ENCODE measurements around the gene TXNL4A.

TXNL4A gene

GRCh38 chr18:79930020-79930642 lies 58.2 kb downstream of the TXNL4A start:
- Histone ChIP-seq H3K4me1 (peaks cover 14% of the 10 kb centered on the region), H3K4me3 (no peak overlapping the region), H3K9ac (no peak overlapping the region), H3K36me3 (peaks cover 94% of the 10 kb centered on the region), H4K20me1 (peaks cover 85% of the 10 kb centered on the region), H3K4me2 (no peak overlapping the region), H3K27me3 (no peaks in the 10 kb centered on the region), H3K27ac (no peak overlapping the region), H3K9me3 (peaks cover 49% of the 10 kb centered on the region)
- no peak for TF ChIP-seq Cebpa-rat (IDR thresholded peaks at IDR 0.05)

- no peak for TF ChIP-seq Cebpa-rat (IDR thresholded peaks at IDR 0.05)
- Histone ChIP-seq H3K4me2 (no peak overlapping the region), H3K27me3 (no peaks in the 10 kb centered on the region; the same call in 1 of the 2 replicates), H3K4me3 (no peak overlapping the region), H3K4me1 (no peaks in the 10 kb centered on the region), H3K27ac (no peak overlapping the region), H4K20me1 (peaks cover 85% of the 10 kb centered on the region), H3K9me3 (peaks cover 52% of the 10 kb centered on the region), H3K36me3 (peaks cover 96% of the 10 kb centered on the region), H3K9ac (no peak overlapping the region)
These were observed 59.8 kb downstream of the TXNL4A start for GRCh38 chr18:79928563-79928960.

- no peaks in the 10 kb centered on the region for H3K4me1 ChIP-seq
- H3K27me3 ChIP-seq, result no peaks in the 10 kb centered on the region; the same call in 1 of the 2 replicates
- H3K9me3 ChIP-seq, result peaks cover 45% of the 10 kb centered on the region
- TF ChIP-seq Cebpa-rat (IDR thresholded peaks at IDR 0.05), result no peak
- no peak overlapping the region for H3K27ac ChIP-seq
- no peak overlapping the region for H3K4me3 ChIP-seq
- H3K36me3 ChIP-seq, result peaks cover 93% of the 10 kb centered on the region
- H3K4me2 ChIP-seq, result no peak overlapping the region
- no peak overlapping the region for H3K9ac ChIP-seq
- peaks cover 83% of the 10 kb centered on the region for H4K20me1 ChIP-seq
These were observed 60.5 kb downstream of the TXNL4A start for GRCh38 chr18:79927607-79928562.

GRCh38 chr18:79926715-79927606 lies 61.4 kb downstream of the TXNL4A start:
- Histone ChIP-seq H3K9me3 (peaks cover 39% of the 10 kb centered on the region), H3K36me3 (peaks cover 93% of the 10 kb centered on the region), H4K20me1 (peaks cover 86% of the 10 kb centered on the region), H3K4me1 (no peaks in the 10 kb centered on the region), H3K27ac (no peak overlapping the region), H3K4me2 (no peak overlapping the region), H3K27me3 (no peaks in the 10 kb centered on the region; the same call in 1 of the 2 replicates), H3K9ac (no peak overlapping the region), H3K4me3 (no peak overlapping the region)
- TF ChIP-seq Cebpa-rat (IDR thresholded peaks at IDR 0.05), result no peak

- no peak overlapping the region for H3K4me3 ChIP-seq
- H3K4me1 ChIP-seq, result no peaks in the 10 kb centered on the region
- no peaks in the 10 kb centered on the region; the same call in 1 of the 2 replicates for H3K27me3 ChIP-seq
- H3K27ac ChIP-seq, result no peak overlapping the region
- H3K36me3 ChIP-seq, result peaks cover 91% of the 10 kb centered on the region
- H3K4me2 ChIP-seq, result no peak overlapping the region
- no peak overlapping the region for H3K9ac ChIP-seq
- H3K9me3 ChIP-seq, result peaks cover 35% of the 10 kb centered on the region
- TF ChIP-seq Cebpa-rat (IDR thresholded peaks at IDR 0.05), result no peak
- H4K20me1 ChIP-seq, result peaks cover 82% of the 10 kb centered on the region
These were observed 62.1 kb downstream of the TXNL4A start for GRCh38 chr18:79926306-79926705.

GRCh38 chr18:79924814-79925731 lies 63.3 kb downstream of the TXNL4A start:
- Histone ChIP-seq H3K27ac (no peak overlapping the region), H3K36me3 (peaks cover 79% of the 10 kb centered on the region), H3K4me3 (no peak overlapping the region), H3K27me3 (no peaks in the 10 kb centered on the region; the same call in 1 of the 2 replicates), H3K9me3 (peaks cover 23% of the 10 kb centered on the region), H3K9ac (no peak overlapping the region), H4K20me1 (peaks cover 75% of the 10 kb centered on the region), H3K4me2 (no peak overlapping the region), H3K4me1 (no peaks in the 10 kb centered on the region)
- TF ChIP-seq Cebpa-rat (IDR thresholded peaks at IDR 0.05), result no peak

GRCh38 chr18:79923896-79924585 lies 64.3 kb downstream of the TXNL4A start:
- Histone ChIP-seq H4K20me1 (peaks cover 72% of the 10 kb centered on the region), H3K27me3 (no peaks in the 10 kb centered on the region; the same call in 1 of the 2 replicates), H3K4me1 (no peaks in the 10 kb centered on the region), H3K9ac (no peak overlapping the region), H3K36me3 (peaks cover 73% of the 10 kb centered on the region), H3K27ac (no peak overlapping the region), H3K9me3 (peaks cover 15% of the 10 kb centered on the region), H3K4me2 (no peak overlapping the region), H3K4me3 (no peak overlapping the region)
- no peak for TF ChIP-seq Cebpa-rat (IDR thresholded peaks at IDR 0.05)

GRCh38 chr18:79922971-79923411 lies 65.4 kb downstream of the TXNL4A start:
- Histone ChIP-seq H3K36me3 (peaks cover 73% of the 10 kb centered on the region), H4K20me1 (peaks cover 72% of the 10 kb centered on the region), H3K9ac (no peak overlapping the region), H3K27me3 (no peaks in the 10 kb centered on the region; the same call in 1 of the 2 replicates), H3K4me2 (no peak overlapping the region), H3K9me3 (peaks cover 25% of the 10 kb centered on the region), H3K4me3 (no peak overlapping the region), H3K27ac (no peak overlapping the region), H3K4me1 (no peaks in the 10 kb centered on the region)
- no peak for TF ChIP-seq Cebpa-rat (IDR thresholded peaks at IDR 0.05)
